Sigmoid colon (tissue), 4 donors: ENCODE data around the gene WWTR1.

ENCODE experiments used
- EP300 ChIP-seq, 4 donors: sonication (generic); formaldehyde crosslinking; IDR thresholded peaks; one replicate each; pipeline ENCODE4 v1.6.1; 2017; ENCODE audit warnings: antibody characterized with exemption in 4 of 4
- POLR2A ChIP-seq, 2 donors: fragments of 450-650 bp; IDR thresholded peaks; one replicate each; pipeline ENCODE4 v1.6.1; 2016; ENCODE audit warnings: antibody characterized with exemption in 2 of 2, mild to moderate bottlenecking in 2 of 2, moderate library complexity in 2 of 2
- POLR2AphosphoS5 ChIP-seq, 4 donors: sonication (generic); formaldehyde crosslinking; IDR thresholded peaks; one replicate each; pipeline ENCODE4 v1.6.1; 2017; ENCODE audit warnings: antibody characterized with exemption in 4 of 4
- TF ChIP-seq, protein P1 (sequence below), 4 experiments: fragments of 450-650 bp in 3 of 4; fragments of 200-600 bp in 1 of 4; IDR thresholded peaks; one replicate each; pipeline ENCODE4 v1.5.1; 2016 to 2019; ENCODE audit warnings: antibody characterized with exemption in 4 of 4, mild to moderate bottlenecking in 3 of 4, moderate library complexity in 2 of 4

DNA sequence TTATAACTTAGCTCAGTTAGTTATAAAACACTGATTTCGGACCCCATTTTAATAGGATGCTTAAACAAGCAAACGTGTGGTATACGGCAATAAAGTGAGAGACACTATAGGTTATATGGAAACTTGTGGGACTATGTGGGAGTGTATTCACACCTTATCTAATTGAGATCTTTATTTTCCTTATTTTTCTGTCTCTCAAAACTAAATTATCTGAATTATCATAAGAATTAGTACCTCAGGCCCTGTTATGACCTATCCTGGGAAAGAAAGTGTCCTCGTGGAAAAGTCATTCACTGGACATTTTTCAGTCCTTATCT lies 14.4 kb downstream of the WWTR1 start:
- TF ChIP-seq, protein P1, sequence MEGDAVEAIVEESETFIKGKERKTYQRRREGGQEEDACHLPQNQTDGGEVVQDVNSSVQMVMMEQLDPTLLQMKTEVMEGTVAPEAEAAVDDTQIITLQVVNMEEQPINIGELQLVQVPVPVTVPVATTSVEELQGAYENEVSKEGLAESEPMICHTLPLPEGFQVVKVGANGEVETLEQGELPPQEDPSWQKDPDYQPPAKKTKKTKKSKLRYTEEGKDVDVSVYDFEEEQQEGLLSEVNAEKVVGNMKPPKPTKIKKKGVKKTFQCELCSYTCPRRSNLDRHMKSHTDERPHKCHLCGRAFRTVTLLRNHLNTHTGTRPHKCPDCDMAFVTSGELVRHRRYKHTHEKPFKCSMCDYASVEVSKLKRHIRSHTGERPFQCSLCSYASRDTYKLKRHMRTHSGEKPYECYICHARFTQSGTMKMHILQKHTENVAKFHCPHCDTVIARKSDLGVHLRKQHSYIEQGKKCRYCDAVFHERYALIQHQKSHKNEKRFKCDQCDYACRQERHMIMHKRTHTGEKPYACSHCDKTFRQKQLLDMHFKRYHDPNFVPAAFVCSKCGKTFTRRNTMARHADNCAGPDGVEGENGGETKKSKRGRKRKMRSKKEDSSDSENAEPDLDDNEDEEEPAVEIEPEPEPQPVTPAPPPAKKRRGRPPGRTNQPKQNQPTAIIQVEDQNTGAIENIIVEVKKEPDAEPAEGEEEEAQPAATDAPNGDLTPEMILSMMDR (IDR thresholded peaks at IDR 0.05) = no peak
- TF ChIP-seq POLR2A (IDR thresholded peaks at IDR 0.05) = no peak
- TF ChIP-seq POLR2AphosphoS5 (IDR thresholded peaks at IDR 0.05) = no peak
- no peak for TF ChIP-seq EP300 (IDR thresholded peaks at IDR 0.05)
